Limb (tissue), 2 donors: ENCODE results near the gene POLK.
"Not testable (repeated sequence)": the region's sequence is repeated elsewhere in the genome, so short reads cannot be mapped to it uniquely, and the experiment has no call there.

Experiments
- DNase-seq, 2 donors: peaks; one replicate each; pipeline ENCODE4 v3.0.0-alpha.2; 2016; ENCODE audit errors: extremely low spot score in 2 of 2

POLK gene

DNA sequence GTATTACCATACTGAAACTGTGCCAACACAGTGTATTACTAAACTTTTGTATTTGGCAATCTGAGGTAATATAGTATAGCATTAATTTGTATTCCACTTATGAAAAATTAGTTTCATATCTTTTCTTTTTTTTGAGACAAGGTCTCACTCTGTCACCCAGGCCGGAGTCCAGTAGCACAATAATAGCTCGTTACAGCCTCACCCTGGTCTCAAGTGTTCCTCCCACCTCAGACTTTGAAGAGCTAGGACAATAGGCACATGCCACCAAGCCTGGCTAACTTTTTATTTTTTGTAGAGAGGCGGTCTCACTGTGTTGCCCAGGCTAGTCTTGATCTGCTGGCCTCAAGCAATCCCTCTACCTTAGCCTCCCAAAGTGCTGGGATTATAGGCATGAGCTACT, 36.1 kb downstream of the POLK start:
- no peak for DNase-seq

DNA sequence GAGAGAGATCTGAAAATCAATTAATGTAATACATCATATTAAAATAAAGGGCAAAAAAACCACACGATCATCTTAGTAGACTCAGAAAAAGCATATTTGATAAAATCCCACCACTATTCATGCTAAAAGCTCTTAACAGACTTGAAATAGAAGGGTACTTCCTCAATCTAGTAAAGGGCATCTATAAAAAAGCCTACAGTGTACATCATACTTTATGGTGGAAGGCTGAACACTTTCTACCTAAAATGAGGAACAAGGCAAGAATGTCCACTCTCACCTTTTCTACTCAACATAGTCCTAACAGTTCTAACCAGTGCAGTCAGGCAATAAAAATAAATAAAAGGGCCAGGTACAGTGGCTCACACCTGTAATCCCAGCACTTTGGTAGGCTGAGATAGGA, 38.9 kb downstream of the POLK start:
- no peak for DNase-seq

DNA sequence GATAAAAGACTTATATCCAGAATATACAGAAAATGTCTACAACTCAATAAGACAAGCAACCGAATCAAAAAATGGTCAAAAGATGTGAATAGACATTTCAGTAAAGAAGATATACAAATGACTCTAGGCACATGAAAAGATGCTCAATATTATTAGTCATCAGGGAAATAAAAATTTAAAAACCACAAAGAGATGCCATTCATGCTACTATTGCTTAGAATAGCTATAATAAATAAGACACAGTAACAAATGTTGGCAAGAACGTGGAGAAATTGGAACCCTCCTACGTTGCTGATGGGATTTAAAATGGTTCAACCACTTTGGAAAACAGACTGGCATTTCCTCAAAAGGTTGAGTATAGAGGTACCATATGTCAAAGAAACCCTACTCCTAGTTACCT, 39.8 kb downstream of the POLK start:
- no peak for DNase-seq

DNA sequence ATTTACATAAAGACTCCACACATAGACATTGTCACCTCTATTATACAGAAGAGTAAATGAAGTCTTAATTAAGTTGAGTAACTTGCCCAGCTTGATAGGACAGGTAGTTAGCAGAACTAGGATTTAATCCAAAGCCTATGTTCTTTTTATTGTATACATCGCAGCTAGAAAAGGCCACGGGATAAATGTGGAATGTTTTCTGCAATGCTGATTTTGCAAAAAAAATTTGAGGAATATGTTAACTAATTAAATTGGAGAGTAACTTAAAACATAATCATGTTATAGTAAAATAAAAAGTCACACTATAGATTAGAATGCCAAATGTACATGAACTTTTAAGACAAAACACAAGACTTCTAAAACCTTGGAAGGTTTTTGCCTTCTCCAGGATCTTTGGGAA, 41.1 kb downstream of the POLK start:
- no peak for DNase-seq

DNA sequence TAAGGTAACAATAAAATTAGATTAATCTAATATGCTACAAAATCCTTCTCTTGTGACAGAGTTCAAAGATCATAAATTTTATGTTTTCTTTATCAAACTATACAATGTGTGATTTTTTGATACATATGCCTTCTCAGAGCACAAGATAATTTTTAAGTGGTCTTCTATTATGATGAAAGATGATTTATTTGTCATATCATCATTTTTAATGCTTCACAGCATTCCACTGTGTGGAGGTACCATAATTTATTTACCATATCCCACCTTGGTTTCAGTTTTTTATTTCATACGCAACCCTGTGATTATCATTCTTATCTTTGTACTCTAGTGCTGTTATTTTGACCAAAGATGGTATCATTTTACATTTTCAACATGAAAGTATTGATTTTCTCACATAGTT, 41.7 kb downstream of the POLK start:
- no peak for DNase-seq

DNA sequence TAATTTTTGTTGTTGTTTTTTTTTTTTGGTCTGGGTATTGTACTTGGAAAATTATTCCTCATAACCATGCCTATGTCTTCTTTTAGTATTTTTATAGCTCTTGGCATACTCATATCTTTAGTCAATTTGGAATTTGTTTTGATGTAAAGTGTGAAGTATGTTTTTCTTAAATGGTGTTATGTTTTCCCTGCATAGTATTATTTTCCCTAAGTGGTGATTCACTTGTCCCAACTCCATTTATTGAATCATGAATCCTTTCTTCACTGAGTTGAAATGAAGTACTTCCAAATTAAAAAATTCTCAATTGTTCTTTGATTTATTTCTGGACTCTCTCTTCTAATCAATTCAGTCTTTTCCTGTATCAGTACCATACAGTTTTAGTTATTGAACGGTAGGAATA, 46.5 kb downstream of the POLK start:
- DNase-seq: no peak

DNA sequence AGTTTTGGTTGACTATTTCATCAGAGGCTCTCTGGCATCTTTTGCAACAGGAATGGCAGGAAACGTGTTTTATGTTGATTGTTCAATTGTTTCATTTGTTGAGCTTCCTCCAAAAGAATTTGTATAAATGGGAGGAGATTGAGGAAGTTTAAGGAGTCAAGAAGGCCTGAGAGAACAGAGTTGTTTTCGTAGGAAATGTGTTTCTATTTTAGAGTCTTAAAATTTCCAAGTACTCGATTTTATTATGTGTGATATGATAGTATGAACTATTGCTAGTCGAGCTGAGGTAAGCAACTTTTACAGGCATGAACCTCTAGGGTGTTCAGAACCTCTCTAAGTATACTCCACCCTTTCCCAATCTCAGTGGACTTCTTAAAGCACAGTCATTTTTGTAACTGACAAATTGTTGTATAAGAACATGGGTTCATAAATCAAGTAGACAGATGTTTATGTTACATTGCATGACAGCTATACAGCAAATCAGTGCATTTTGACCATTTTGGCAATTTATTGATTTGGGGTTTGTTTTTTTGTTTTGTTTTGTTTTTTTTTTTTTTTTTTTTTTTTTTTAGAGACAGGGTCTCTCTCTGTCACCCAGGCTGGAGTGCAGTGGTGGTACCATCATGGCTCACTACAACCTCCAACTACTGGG, 47.4 kb downstream of the POLK start:
- peak in 1 of 2 donors; percentile 32 for DNase-seq

DNA sequence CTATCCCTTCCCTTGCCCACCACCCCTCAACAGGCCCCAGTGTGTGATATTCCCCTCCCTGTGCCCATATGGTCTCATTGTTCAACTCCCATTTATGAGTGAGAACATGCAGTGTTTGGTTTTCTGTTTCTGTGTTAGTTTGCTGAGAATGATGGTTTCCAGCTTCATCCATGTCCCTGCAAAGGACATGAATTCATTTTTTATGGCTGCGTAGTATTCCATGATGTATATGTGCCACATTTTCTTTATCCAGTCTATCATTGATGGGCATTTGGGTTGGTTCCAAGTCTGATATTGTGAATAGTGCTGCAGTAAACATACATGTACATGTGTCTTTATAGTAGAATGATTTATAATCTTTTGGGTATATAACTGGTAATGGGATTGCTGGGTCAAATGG, 49.0 kb downstream of the POLK start:
- not testable (repeated sequence) for DNase-seq

DNA sequence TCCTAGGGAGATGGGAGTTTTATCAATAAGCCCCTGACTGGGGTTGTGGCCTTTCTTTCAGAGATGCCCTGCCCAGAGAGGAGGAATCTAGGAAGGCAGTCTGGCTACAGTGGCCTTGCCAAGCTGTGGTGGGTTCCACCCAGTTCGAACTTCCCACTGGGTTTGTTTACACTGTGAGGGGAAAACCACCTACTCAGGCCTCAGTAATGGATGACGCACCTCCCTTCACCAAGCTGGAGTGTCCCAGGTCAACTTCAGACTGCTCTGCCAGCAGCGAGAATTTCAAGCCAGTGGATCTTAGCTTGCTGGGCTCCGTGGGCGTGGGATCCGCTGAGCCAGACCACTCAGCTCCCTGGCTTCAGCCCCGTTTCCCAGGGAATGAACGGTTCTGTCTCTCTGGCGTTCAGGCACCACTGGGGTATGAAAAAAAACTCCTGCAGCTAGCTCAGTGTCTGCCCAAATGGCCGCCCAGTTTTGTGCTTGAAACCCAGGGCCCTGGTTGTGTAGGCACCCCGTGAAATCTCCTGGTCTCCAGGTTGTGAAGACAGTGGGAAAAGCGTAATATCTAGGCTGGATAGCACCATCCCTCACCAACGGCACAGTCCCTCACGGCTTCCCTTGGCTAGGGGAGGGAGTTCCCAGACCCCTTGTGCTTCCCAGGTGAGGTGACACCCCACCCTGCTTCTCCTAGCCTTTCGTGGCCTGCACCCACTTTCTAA, 54.5 kb downstream of the POLK start:
- DNase-seq: not testable (repeated sequence)

DNA sequence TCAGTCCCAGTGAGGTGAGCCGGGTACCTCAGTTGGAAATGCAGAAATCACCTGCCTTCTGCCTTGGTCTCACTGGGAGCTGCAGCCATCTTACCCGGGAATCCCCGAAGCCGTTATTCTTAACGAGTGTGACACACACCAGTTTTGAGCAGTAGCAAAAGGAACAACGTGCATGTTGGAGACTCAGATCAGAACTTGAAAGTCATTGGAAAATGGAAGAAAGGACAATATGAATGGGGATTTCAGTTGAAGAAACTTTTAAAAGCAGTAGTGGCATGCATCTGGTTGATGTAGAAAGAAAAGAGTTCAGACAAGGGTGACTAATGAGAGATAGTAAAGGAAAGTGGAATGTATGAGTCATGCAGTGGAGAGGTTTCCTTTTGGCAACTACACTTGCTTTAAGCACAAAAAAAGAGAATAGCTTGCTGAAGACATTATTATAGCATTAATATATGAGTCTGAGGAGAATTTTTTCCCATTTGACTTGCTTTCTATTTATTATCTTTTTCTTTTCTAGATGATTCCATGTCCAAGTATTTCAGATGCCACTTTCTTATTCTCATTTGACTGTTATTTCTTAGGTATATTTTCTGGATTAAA, 55.1 kb downstream of the POLK start:
- DNase-seq: peak in 1 of 2 donors; percentile 72

DNA sequence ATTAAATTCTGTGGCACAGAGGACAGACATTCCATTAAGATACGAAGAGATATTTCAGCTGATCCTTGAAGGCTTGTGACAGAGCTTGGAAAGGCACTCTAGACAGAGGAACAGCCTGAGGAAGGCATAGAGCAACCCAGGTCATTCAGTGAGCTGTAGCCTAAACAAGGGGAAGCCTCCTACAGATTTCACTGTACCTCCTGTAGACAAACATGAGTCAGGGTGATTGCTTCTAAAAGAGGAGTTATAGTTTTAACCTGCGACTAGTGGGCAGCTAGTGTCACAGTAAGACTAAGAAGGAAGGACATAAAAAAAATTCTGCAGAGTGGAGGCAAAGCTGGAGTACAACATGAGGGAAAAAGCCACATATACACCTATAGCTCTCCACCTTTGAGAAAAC, 56.0 kb downstream of the POLK start:
- DNase-seq: no peak

DNA sequence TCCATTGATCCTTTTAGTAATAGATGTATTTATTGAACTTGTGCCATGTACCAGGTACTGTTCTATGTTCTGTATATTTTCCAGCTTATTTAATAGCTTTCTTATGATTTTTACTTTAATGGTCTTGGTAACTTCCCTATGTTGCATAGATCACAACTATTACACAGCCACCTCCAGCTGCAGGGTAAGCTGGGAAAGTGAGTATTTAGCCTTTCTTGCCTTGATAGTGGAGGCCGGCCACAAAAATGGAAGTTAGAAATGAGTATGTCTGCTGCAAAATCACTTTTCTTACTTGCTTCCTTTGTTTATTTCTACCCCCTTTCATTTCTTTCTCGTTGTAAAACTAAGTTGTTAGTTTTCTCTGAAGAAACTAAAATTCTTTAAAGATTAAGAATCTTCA, 56.5 kb downstream of the POLK start:
- DNase-seq: no peak

DNA sequence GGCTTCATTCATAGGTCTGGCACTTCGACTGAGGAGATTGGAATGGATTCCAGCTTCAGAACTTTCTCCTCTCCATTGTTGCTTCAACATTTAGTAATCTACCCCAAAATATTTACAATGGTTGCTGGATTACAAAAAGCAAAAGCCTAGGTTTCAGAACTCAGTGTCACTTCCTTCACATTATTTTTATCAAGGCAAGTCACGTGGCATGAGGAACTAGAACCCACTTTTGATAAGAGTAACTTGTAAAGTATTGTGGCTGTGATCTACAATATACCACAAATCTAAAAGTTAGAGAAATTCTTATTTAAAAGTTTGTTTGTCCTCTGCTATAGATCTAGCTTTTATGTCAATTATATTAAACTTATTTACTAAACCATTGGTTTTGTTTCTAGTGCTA, 59.9 kb downstream of the POLK start:
- no peak for DNase-seq

DNA sequence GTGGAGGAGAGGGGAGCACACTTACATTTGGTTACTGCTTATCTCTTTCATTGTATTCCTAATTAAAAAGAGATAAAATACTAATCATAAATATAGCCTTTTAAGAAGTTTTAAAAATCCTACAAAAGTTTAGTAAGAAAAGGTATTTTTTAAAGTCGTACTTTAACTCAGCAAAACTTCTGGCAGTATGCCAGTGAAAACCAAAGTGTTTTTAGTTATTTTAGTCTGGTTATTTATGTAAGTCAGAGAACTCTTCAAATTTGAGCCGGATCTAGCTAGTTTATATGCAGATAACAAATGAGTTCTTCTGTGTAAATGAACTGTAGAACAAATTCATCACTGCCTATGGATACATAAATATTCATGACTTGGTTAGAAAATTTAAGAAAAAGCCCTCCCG, 63.1 kb downstream of the POLK start:
- DNase-seq: no peak

DNA sequence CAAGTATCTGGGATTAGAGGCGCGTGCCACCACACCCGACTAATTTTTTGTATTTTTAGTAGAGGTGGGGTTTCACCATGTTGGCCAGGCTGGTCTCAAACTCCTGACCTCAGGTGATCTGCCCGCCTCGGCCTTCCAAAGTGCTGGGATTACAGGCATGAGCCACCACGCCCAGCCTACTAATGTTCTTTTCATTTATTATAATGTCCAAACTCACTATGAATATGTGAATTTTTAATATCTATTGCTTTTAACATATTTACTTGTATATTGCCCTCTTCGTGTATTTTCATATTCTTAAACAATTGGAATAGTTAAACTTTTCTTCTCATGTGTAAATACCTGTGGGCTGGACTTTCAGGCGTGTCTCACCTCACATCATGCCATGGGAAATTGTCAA, 66.6 kb downstream of the POLK start:
- DNase-seq: not testable (repeated sequence)

DNA sequence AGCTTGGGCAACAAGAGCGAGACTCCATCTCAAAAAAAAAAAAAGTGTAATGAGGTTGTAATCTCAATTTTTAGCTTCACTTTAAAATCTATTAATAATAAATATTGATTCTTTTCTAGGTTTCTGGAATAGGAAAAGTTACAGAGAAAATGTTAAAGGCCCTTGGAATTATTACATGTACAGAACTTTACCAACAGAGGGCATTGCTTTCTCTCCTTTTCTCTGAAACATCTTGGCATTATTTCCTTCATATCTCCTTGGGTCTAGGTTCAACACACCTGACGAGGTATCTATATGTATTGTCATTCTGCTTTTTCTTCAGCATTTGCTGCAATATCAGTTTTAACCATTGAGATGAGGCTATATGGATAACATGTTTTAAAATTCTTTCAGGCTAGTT, 73.0 kb downstream of the POLK start:
- DNase-seq: no peak

DNA sequence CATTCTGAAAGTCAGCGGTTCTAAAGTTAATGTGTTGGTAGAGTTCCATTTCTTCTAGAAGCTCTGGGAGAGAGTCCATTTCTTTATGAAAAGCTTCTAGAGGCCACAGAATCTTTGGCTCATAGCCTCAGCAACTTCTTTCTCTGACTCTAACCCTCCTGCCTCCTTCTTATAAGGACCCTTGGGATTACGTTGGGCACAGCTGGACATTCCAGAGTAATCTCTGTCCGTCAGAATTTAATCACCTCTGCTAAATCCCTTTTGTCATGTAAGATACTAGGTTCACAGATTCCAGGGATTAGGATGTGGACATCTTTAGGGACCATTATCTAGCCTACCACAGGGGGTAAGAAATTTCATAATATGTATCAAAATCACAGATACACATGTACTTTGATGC, 77.0 kb downstream of the POLK start:
- DNase-seq: no peak

DNA sequence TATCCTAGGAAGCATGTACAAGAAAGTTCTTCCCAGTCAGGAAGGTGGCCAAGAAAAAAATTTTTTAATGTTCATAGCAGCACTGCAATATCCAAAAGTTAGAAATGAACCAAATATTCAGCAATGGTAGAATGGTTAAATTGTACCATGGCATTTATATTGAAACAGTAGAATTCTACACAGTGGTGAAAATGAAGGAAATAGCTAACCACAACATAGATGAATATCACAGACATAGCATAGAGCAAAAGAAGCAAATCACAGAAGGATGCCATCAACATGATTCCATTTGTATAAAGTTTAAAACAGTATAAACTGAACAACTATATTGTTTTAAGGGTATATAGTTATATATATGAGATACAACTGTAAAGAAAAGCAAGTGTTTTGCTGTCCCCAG, 88.8 kb downstream of the POLK start:
- DNase-seq: no peak

DNA sequence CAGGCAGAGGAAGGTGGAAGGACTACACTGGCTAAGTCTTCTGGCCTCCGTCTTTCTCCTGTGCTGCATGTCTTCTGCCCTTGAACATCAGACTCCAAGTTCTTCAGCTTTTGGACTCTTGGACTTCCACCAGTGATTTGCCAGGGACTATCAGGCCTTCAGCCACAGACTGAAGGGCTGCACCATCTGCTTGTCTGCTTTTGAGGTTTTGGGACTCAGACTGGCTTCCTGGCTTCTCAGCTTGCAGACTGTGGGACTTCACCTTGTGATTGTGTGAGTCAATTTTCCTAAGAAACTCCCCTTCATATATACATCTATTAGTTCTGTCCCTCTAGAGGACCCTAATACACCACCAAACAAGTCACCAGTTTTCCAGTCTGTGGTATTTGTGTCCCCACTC, 89.9 kb downstream of the POLK start:
- no peak for DNase-seq

DNA sequence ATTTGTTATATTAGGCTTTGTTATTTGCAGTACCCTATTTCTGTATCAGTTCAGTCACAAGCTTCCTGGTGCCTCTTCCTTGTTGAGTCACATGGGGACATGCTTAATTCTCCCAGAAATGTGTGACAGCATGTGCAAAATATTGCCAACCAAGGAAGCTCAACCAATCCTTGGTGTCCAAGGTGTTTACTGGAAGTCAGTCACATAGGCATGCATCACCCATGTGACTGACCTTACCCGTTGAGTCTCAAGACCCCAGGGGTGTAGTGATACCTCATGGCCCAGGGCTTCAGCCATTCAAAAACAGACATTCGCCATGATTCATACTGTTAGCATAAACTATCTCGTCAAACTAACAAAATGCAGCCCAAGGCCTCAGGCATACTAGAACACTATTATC, 90.3 kb downstream of the POLK start:
- no peak for DNase-seq

DNA sequence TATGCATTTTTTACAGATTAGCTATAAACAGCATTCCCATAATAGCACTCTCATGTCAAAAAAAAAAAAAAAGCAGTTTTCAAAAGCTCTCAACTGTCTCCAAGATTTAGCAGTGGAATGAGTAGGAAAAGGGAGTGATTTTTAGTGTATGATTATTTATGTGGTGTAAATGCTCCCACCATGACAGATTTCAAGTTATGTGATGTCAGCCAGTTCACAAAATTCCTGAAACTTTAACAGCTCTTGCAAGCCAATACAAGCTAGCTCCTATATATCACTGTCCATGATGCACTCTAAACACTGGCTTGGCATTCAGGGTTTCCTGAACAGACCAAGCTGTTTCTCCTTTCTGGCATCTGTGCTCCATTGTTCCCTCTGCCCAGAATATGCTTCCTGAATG, 91.7 kb downstream of the POLK start:
- peak in 1 of 2 donors; percentile 27 for DNase-seq

DNA sequence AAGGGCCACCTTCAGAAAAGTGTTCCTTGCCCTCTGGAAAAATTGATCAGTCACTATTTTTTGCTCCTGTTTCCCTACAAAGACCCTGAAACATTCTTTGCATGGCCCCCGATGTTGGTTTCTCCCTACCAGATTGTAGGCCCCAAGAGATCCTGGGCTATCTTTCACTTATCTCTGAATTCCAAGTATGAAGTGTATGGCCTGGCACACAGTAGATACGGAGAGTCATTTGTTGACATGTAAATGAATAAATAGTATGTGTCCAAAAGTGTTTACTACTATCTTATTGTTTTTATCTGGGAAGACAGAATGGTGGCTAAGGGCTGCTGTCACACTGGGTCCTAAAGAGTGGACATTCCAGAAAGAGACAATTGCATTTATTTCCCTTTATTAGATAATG, 92.1 kb downstream of the POLK start:
- DNase-seq: no peak

DNA sequence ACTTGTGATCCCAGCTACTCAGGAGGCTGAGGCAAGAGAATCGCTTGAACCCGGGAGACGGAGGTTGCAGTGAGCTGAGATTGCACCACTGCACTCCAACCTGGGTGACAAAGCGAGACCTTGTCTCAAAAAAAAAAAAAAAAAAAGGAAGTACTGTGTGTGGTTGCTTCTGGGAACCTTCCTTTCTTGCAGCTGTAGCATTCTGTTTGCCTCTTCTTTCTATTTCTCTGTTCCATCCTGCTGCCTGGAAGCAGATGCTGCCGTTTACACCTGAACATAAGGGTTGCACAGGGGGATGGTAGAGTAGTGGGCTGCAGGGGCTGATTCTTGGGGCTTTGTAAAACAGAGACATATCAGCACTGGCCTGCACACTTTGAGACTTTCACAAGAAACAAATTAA, 95.7 kb downstream of the POLK start:
- not testable (repeated sequence) for DNase-seq
